T-helper 1 cell (primary cell): ENCODE data around the gene MAST3.

Experiments
- DNase-seq, 5 donors: peaks; one replicate each; pipeline ENCODE4 v3.0.0-alpha.2; 2012 to 2020

Gene MAST3

GRCh38 chr19:18193388-18194180 is 96.0 kb downstream of the MAST3 start:
- DNase-seq, result no peak

GRCh38 chr19:18194181-18194530 is 96.6 kb downstream of the MAST3 start:
- DNase-seq, result no peak

- DNase-seq, result peak in 2 of 5 donors; percentile 17 to 22
Measured at GRCh38 chr19:18194554-18195238, 97.1 kb downstream of the MAST3 start.

- DNase-seq, result no peak
Measured at GRCh38 chr19:18196511-18196845, 98.9 kb downstream of the MAST3 start.

- no peak for DNase-seq
Measured at GRCh38 chr19:18197306-18197705, 99.7 kb downstream of the MAST3 start.

- no peak for DNase-seq
Measured at GRCh38 chr19:18197941-18198340, 100.4 kb downstream of the MAST3 start.

DNA sequence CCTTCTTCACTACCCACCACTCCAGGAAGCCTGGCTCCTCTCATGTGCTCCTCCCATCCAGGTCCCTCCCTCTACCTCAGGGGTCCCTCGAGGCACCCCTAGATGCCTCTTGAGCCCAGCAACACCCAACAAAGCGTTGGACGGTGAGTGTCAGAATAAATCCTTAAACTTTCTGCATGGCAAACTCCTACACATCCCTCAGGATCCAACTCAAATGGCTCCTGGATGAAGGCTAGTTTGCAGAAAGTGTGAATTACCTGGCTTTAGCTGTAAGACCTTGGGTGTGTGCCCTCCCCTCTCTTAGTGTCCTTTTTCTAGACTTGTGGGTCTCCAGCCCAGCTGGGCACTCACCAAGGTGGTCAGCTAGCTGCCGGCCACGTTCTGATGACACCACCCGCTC is 100.8 kb downstream of the MAST3 start:
- DNase-seq, result no peak
